AG04450 (cell line): ENCODE measurements around the gene SEC23IP. TPM values are rescaled to one million over a fixed set of nuclear protein-coding genes. Genes with fewer than 3 reads are reported as not detected.

Experiments used
- CTCF ChIA-PET: fragments of 300-600, 350-600 bp; formaldehyde crosslinking; extraction: SDS; loops from one replicate; lab custom pipeline; 2022; ENCODE audit warnings: antibody characterized with exemption, inconsistent platforms; lab: Charles Lee
- POLR2A ChIA-PET: fragments of 350-600 bp; formaldehyde crosslinking; extraction: SDS; loops from one replicate; lab custom pipeline; 2021; ENCODE audit warnings: antibody characterized with exemption, inconsistent platforms; lab: Yijun Ruan, JAX
- DNase-seq: peaks from one replicate; pipeline ENCODE4 v3.0.0-alpha.2; 2011; ENCODE audit warnings: low read depth, low spot score
- H3K27ac ChIP-seq: one replicate; pipeline ENCODE4 v1.5.1; 2012; ENCODE audit warnings: low read depth, low read length, control low read depth
- H3K27me3 ChIP-seq: one replicate; pipeline ENCODE4 v1.6.0; 2012; ENCODE audit warnings: low read length; ENCODE audit not compliant: control insufficient read depth, insufficient read depth
- H3K4me3 ChIP-seq: 2 replicates; pipeline ENCODE4 v1.5.1; 2011; ENCODE audit warnings: mild to moderate bottlenecking, low read depth, low read length, control low read depth
- H3K9me3 ChIP-seq: 2 replicates; pipeline ENCODE4 v1.5.1; 2012; ENCODE audit warnings: low read length; ENCODE audit not compliant: control insufficient read depth, insufficient read depth
- polyA plus RNA-seq: library from polyadenylated mRNA; depleted of rRNA; stranded (reverse); fragments of >200 nt; gene quantifications from 2 replicates; pipeline ENCODE4 v1.2.3, GENCODE V29; 2011; rRNA removed
- small RNA-seq: library from RNA; depleted of rRNA; stranded (forward); fragments of <200 nt; gene quantifications from one replicate; pipeline ENCODE3, GENCODE V24; 2012; ENCODE audit warnings: low read depth; ENCODE audit not compliant: insufficient read length
- TF ChIP-seq, protein P1 (sequence below): IDR thresholded peaks from 2 replicates; pipeline ENCODE4 v1.5.1; 2011; ENCODE audit warnings: low read depth, low read length, control low read depth, inconsistent platforms

The SEC23IP gene
- polyA plus RNA-seq, 1 experiment, result 62.8 TPM

DNA sequence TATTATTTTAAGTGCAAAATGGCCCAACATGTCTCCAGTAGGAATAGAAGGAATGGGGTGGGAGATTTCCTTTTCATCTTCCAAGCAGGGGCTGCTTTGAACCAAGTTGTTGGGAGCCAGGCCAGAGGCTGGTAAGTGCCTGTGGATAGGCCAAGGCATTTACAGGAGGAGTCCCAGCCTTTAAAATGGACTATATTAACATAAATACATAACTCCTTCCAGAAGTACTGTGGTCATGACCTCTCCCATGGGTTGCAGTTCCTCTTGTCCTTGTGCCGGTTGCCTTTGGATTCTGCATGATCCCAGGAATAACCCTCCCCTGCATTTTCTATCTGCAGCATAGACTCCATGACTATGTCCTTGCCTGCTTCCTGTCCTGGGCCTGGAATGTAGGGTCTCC is 95.8 kb downstream of the SEC23IP start:
- TF ChIP-seq, protein P1, sequence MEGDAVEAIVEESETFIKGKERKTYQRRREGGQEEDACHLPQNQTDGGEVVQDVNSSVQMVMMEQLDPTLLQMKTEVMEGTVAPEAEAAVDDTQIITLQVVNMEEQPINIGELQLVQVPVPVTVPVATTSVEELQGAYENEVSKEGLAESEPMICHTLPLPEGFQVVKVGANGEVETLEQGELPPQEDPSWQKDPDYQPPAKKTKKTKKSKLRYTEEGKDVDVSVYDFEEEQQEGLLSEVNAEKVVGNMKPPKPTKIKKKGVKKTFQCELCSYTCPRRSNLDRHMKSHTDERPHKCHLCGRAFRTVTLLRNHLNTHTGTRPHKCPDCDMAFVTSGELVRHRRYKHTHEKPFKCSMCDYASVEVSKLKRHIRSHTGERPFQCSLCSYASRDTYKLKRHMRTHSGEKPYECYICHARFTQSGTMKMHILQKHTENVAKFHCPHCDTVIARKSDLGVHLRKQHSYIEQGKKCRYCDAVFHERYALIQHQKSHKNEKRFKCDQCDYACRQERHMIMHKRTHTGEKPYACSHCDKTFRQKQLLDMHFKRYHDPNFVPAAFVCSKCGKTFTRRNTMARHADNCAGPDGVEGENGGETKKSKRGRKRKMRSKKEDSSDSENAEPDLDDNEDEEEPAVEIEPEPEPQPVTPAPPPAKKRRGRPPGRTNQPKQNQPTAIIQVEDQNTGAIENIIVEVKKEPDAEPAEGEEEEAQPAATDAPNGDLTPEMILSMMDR, result no peak
- Histone ChIP-seq H3K4me3 (no peak overlapping the region), H3K27me3 (no peaks in the 10 kb centered on the region), H3K27ac (no peak overlapping the region), H3K9me3 (no peaks in the 10 kb centered on the region)
- ChIA-PET POLR2A (no interaction called here), CTCF (no interaction called here)
- DNase-seq, result no peak

DNA sequence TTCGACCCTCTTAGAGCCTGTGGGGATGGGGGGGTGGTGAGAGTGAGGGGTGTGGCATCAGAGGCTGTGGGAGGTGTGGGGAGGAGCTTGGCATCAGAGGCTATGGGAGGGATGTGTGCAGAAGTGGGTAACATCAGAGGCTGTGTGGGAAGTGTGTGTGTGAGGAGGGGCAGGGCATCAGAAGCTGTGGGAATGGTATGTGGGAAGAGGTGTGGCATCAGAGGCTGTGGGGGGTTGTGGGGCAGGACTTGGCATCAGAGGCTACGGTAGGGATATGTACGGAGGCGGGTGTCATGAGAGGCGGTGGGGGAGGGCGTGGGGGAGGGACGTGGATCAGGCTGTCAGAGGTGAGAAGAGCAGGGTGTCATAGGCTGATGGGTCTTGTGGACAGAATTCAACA is 97.4 kb downstream of the SEC23IP start:
- no peak overlapping the region for H3K27ac ChIP-seq
- TF ChIP-seq, protein P1, result no peak
- H3K9me3 ChIP-seq, result no peaks in the 10 kb centered on the region
- H3K27me3 ChIP-seq, result no peaks in the 10 kb centered on the region
- H3K4me3 ChIP-seq, result no peak overlapping the region
- DNase-seq, result no peak
- CTCF ChIA-PET, result no interaction called here
- POLR2A ChIA-PET, result no interaction called here

DNA sequence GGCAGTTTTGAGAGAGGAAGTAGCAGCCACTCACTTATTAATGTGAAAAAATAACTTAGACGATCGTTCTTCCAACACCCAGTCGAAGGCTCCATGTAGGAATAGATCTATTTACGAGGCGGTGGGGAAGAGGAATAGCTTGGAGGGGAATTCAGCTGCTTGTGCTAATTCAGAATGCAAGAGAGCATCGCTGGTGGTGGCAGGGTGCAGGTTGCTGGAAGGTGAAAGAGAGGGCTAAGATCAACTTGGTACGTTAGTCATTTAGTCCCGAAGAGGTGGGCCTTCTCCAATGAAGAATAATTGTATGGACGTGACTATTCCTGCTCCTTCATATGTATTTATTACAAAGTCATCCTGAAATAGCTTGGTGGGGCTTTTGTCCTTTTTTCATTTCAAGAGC is 98.5 kb downstream of the SEC23IP start:
- no peaks in the 10 kb centered on the region for H3K9me3 ChIP-seq
- CTCF ChIA-PET, result no interaction called here
- no peak overlapping the region for H3K4me3 ChIP-seq
- H3K27ac ChIP-seq, result no peak overlapping the region
- DNase-seq, result no peak
- POLR2A ChIA-PET, result no interaction called here
- TF ChIP-seq, protein P1, result no peak
- no peaks in the 10 kb centered on the region for H3K27me3 ChIP-seq

DNA sequence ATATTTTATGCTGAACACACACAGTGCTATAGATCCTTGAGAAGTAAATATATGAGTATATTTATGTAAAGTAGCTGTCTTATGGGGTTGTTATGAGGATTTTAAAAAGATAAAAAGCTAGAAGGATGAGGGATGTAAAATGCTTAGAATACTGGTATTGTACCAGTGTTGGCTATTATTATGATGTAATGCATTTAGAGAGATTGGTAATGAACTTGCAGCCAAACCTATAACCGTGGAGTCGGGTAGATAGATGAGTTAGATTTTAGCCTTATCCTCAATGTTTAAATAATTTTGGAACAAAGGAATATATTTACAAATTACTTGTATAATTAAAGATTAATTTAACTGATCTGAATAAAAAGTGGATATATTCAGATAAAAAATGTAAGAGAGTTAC is 99.3 kb downstream of the SEC23IP start:
- TF ChIP-seq, protein P1, result no peak
- H3K9me3 ChIP-seq, result no peaks in the 10 kb centered on the region
- no peak overlapping the region for H3K4me3 ChIP-seq
- no peak for DNase-seq
- H3K27me3 ChIP-seq, result no peaks in the 10 kb centered on the region
- ChIA-PET POLR2A (no interaction called here), CTCF (no interaction called here)
- no peak overlapping the region for H3K27ac ChIP-seq

Small RNAs within 50 kb of the gene (small RNA-seq; reads per million reads assigned to genes)
- gene MIR4682, result not detected

Other genes starting within 250 kb of the SEC23IP start
- gene BAG3, start 241.3 kb upstream of the SEC23IP start, polyA plus RNA-seq, result 12.7 and 20.1 TPM in 2 replicates
- 21.8 and 22.3 TPM in 2 replicates for gene INPP5F, start 166.7 kb upstream of the SEC23IP start, polyA plus RNA-seq
- gene MCMBP, start 19.9 kb upstream of the SEC23IP start, polyA plus RNA-seq, result 51.6 and 61.4 TPM in 2 replicates